HG02943 (cell line): Measurements from ENCODE around the gene CD46.
"Not testable (repeated sequence)": the region's sequence is repeated elsewhere in the genome, so short reads cannot be mapped to it uniquely, and the experiment has no call there.

Source experiments
- ATAC-seq: cut with Tn5 transposase; IDR thresholded peaks from one replicate; pipeline ENCODE4 v1.9.1; 2021; ENCODE audit warnings: mild to moderate bottlenecking, low read depth, moderate library complexity; ENCODE audit not compliant: unreplicated experiment

The CD46 gene

DNA sequence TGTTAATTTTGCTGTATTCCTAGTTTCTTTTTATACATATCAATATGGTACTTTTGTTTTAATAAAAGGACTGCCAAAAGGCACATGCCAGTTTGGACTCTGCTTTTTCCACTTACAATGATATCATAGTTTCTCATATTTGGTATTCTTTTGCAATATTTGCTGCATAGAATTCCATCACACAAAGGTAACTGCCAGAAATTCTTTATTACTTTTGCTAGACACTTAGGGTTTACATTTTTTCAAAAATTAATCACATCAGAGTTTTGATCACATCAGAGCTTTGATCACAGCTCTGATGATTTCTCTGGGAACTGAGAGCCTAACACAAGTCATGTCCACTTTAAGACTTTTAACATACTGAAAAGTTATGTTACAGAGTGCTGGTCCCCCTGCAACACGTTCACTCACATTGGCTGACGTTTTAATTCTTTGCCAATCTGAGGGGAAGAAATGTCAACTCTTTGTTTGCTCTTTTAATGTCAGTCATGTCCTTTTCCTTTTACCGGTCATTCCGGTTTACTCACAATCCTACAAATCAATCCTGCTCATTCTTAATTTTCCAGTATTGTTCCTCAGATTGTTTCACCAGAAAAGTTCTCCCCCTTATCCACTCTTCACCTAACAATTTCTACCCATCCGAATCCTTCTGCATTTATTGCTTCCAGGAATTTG, 1.1 kb upstream of the CD46 start:
- ATAC-seq = no peak

DNA sequence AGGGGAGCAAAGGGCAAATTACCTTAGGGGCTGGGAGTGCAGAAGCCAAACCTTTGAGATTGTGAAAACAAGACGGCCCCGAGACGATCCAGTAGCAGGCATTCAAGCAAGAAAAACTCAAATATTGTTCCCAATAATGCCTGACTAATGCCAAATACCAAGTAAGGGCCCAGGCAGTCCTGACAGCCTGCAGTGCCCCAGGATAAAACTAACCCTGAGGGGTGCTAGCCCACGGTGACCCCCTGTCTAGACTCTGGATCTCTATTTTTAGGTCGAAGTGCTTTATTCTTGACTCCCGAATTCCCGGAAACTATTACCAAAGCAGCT, 428 bp upstream of the CD46 start:
- peak; percentile 2 for ATAC-seq

DNA sequence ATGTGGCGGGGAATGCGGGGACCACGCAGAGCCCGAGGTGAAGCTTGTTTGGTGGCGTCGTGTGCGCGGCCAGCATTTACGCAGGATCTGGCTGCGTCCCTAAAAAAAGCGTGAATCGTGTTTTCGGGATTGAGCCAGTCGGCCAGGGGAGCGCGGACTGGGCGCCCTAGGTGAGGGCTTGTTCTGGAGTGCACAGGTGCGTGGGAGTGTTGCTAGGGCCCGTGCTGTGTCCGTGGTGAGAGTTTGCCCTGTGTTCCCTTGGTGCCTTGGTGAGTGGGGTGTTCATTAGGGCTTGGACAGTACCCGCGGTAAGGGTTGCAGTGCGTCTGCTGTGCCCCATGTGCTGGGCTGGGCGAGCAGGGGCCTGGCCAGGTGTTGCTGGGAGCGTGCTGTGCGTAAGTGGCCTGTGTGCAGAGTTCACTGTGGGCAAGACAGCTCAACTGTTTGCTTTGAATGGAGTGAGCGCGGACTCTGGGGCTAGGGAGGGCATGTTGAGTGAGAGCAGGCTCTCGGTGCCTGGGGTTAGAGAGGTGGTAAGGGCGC, 673 bp downstream of the CD46 start:
- peak; percentile 29 for ATAC-seq

GRCh38 chr1:207753611-207754010, 1.8 kb downstream of the CD46 start:
- no peak for ATAC-seq

- no peak for ATAC-seq
Measured at GRCh38 chr1:207754011-207754410, 2.2 kb downstream of the CD46 start.

DNA sequence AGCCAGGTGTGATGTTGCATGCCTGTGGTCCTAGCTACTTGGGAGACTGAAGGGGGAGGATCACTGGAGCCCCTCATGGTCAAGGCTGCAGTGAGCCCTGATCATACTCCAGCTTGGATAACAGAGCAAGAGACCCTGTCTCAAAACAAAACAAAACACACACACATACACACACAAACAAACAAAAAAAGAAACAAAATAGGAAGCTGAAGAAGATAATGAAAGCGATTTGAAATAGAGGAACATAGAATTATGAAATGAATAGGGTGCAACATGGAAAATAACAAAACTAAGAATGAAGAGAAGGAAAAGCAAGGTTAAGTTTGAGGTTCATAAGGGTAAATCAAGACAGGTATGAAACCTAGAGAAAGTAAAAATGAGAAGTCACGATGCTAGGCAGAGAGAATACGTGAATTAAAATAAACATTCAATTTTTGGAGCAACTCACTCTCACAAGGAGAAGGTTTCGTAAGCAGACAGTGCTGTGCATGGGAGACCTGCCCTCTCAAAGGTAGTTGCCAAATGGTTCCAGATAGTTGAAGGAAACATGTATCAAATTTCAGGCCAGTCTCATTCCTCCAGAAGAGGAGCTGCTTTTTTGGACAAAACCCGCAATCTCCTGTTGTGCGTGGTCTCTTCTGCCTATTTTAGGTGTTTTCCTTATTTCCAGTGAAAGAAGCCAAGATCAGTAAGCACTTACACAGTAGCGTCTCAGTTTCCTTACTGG, 3.3 kb downstream of the CD46 start:
- no peak for ATAC-seq

DNA sequence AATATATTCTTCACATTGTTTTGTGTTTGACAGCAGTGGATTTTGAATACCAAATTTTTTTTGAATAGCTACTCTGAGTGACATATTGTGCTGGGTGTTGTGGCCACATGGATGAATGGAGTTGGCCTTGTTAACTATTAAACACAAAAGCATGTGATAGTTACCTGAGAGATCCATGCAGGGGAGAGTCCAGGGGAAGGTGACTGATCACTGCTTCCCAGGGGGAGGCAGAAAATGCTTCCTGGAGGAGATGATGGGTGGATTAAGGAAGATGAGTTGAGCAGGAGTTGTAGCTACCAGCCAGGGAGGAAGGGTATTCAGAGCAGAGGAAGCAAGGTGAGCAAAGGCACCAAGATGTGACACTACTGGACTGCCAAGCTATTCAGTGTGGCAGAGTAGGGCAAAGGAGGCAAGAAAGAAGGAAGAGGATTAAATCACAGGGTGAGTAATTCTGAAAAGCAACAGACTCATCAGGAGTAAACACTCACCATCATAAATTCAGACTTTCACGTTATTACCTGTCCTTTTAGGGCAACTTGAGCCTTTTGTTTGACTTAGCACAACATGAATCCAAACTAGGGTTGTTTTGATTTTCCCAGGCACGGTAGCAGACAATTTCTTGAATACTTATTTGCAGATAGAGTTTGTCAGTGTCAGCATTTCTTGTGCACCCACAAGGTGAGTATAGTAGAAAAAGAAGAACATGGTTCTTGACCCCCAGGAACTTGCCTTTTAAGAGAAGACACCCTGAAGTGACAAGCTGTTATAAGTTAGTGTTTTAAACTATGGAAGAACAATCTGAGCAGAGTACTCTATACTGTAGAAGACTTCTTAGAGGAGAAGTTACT, 4.2 kb downstream of the CD46 start:
- no peak for ATAC-seq

- no peak for ATAC-seq
Measured at GRCh38 chr1:207762622-207763021, 10.8 kb downstream of the CD46 start.

GRCh38 chr1:207763091-207763490, 11.2 kb downstream of the CD46 start:
- no peak for ATAC-seq

DNA sequence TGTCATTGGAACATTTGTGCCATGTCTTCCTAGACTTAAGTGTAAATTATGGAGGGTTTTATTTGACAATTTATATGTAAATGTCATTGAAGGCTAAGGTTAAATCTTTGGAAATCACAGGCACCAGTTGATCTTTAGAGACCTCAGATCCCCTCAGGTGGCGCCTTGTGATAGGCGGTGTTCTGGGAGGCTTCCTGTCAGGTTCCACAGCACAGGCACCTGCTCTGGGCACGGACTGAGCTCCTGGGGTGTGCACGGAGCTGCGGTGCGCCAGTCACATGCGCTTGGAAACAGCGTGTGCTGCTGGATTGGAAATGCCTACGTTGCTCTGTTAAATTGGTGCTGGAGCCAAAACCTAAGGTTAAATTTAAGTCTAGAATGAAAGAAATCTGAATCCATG, 12.1 kb downstream of the CD46 start:
- no peak for ATAC-seq

DNA sequence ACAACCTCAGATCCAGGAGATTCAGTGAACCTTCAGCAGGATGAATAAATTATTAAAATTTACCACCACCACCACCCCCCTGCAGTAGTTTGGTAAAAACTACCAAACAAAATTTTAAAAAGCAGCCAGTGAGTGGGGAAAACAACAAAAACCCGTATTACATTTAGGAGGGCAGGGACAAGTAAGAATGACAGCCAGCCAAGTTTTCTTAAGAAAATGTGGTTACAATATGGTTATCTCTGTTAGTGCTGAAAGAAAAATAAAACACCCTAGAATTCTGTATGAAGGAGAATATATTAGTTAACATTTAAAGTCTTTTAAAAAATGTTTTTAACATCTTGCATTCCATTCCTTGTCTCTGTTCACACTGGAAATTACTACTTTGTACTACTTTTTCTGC, 14.7 kb downstream of the CD46 start:
- no peak for ATAC-seq

DNA sequence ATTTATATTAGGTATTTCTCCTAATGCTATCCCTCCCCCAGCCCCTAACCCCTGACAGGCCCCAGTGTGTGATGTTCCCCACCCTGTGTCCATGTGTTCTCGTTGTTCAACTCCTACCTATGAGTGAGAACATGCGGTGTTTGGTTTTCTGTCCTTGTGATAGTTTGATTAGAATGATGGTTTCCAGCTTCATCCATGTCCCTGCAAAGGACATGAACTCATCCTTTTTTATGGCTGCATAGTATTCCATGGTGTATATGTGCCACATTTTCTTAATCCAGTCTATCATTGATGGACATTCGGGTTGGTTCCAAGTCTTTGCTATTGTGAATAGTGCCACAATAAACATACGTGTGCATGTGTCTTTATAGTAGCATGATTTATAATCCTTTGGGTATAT, 18.7 kb downstream of the CD46 start:
- not testable (repeated sequence) for ATAC-seq

DNA sequence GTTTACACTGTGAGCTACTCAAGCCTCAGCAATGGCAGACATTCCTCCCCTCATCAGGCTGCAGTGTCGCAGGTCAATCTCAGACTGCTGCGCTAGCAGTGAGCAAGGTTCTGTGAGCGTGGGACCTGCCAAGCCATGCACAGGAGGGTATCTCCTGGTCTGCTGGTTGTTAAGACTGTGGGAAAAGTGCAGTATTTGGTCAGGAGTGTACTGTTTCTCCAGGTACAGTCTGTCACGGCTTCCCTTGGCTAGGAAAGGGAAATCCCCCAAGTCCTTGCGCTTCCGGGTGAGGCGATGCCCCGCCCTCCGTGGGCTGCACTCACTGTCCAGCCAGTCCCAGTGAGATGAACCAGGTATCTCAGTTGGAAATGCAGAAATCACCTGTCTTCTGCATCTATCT, 24.2 kb downstream of the CD46 start:
- not testable (repeated sequence) for ATAC-seq

DNA sequence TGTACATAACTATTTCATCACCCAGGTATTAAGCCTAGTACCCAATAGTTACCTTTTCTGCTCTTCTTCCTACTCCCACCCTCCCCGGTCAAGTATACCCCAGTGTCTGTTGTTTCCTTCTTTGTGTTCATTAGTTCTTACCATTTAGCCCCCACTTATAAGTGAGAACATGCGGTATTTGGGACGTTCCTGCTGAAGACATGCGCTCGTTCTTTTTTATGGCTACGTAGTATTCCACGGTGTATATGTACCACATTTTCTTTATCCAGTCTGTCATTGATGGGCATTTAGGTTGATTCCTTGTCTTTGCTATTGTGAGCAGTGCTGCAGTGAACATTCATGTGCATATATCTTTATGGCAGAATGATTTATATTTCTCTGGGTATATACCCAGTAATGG, 25.6 kb downstream of the CD46 start:
- not testable (repeated sequence) for ATAC-seq

DNA sequence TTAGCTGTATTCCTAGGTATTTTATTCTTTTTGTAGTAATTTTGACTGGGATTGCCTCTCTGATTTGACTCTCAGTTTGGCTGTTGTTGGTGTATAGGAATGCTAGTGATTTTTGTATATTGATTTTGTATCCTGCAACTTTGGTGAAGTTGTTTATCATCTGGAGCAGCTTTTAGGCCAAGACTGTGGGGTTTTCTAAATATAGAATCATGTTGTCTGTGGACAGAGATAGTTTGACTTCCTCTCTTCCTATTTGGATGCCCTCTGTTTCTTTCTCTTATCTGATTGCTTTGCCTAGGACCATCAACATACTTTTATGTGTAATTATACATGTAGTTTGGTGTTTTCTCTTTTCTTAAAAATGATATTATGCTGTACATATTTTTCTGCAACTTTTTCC, 27.2 kb downstream of the CD46 start:
- ATAC-seq = no peak

DNA sequence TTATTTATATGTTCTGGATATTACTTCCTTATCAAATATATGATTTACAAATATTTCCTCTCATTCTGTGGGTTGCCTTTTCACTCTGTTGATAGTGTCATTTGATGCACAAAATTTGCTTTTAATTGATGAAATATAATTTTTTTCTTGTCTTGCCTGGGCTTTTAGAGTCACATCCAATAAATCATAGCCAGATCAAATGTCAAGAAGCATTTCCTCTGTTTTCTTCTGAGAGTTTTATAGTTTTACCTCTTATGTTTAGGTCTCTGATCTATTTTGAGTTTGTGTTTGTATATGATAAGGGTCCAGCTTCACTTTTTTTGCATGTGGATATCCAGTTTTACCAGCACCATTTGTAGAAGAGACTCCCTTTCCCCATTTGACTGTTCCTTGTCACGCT, 29.5 kb downstream of the CD46 start:
- ATAC-seq = no peak

DNA sequence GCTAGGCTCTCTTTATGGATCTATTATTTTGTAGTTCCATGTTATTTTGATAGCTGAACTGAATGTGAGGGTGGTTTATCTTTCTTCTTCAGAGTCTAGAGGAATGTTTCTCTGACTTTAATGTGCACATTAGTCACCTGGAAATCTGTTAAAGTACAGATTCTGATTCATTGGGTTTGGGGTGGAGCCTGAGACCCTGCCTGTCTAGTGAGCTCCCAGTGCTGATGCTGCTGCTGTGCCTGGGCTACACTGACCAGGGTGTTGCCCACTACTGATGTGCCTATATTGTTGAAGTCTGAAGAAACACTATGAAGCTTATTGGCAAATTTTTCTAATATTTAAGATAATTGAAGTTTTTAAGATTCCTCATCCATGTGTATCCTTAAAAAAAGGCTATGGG, 35.9 kb downstream of the CD46 start:
- ATAC-seq = no peak

DNA sequence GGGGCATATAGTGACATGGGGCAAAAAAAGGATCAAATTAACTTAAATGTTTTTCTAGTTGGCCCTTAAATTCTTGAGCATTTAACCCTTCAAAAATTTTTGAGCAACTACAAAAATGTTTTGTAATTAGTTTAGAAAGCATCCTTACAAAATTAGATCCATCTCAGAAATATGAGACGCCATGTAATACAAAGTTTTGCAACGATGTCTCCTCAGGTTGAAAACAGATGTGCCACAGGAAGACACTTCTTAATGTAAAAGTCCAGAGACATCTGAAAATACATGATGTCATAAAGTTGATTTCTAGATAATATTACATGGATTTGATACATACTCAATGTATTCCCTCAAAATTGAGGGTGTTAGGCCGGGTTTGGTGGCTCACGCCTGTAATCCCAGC, 37.5 kb downstream of the CD46 start:
- no peak for ATAC-seq

DNA sequence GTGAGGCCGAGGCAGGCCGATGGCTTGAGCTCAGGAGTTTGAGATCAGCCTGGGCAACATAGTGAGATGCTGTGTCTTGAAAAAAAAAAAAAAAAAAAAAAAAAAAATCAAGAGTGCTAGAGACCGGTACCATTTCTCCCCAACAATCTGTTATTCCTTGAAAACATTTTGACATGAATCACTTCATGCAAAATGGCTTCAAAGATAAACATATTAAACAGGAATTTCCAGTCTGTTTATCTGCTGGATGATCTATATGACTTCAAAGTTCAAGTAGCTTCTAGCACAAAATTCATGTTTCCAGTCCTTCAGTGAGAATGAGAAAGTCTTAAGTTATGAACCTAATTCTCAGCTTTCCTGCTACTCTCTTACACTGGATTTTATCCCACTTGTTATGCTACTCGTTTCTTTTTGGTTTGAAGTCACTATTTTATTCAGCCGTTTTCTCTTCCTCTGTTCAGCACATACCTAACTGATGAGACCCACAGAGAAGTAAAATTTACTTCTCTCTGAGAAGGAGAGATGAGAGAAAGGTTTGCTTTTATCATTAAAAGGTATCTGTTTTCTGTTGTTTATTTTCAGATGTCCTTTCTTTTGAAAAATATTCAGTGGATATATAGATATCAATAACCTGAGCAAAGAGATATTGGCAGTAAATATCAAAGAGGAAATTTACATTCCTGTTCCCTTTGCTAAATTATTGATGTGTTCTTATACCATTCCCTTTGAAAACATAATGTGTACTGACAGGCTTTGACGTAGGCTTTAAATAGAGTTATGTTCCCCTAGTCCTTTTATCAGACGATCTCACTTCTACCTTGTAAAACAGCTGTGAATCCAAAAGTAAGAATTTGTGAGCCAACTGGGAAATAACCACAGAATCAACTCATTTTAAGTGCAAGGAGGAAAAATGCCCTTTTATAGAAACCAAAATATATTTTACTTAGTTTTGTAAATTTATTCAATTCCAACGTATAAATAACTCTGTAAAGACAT, 38.2 kb downstream of the CD46 start:
- no peak for ATAC-seq

DNA sequence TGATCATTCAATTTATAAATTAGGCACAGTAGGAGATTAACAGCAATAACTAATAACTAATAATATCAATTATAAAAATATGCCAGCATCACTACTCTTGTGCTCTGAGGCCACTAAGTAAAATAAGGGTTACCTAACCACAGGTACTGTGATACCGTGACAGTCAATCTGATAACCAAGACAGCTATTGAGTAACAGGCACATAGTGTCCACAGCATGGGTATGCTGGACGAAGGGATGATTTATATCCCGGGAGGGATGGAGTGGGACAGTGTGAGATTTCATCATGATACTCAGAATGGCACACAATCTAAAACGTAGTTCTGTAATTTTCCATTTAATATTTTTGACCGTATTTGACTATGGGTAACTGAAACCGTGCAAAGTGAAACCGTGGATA, 39.4 kb downstream of the CD46 start:
- no peak for ATAC-seq
